HepG2 (cell line): ENCODE data around the gene DNMT3A. TPM values are rescaled to one million over a fixed set of nuclear protein-coding genes. Genes with fewer than 3 reads are reported as not detected.
A peak's percentile ranks its signal among the peaks of the same experiment; 100 is the strongest.

Experiments used
- FIP1L1 ChIP-seq: fragments of 200-400 bp; formaldehyde crosslinking; IDR thresholded peaks from 2 replicates; pipeline ENCODE4 v1.6.1; 2018; ENCODE audit warnings: low read depth, mild to moderate bottlenecking, low read length, moderate library complexity, borderline replicate concordance; ENCODE audit not compliant: insufficient read depth
- GATA4 ChIP-seq: sonication (generic); IDR thresholded peaks from 2 replicates; pipeline ENCODE4 v1.6.1; 2016; ENCODE audit warnings: antibody characterized with exemption, low read depth, borderline replicate concordance
- GLI4 ChIP-seq: sonication (generic); formaldehyde crosslinking; IDR thresholded peaks from 2 replicates; pipeline ENCODE4 v1.5.1; 2020; ENCODE audit warnings: missing genetic modification reagents, mild to moderate bottlenecking, moderate library complexity, borderline replicate concordance
- KAT8 ChIP-seq: IDR thresholded peaks from 2 replicates; pipeline ENCODE4 v1.6.1; 2016; ENCODE audit warnings: missing genetic modification reagents, missing compliant biosample characterization
- MXD1 ChIP-seq: sonication (generic); formaldehyde crosslinking; IDR thresholded peaks from 2 replicates; pipeline ENCODE4 v1.4.0; 2020; ENCODE audit warnings: mild to moderate bottlenecking, missing genetic modification reagents
- NCOA5 ChIP-seq: sonication (generic); formaldehyde crosslinking; IDR thresholded peaks from 2 replicates; pipeline ENCODE4 v1.4.0; 2020; ENCODE audit warnings: missing genetic modification reagents
- SKI ChIP-seq: fragments of 450-650 bp; IDR thresholded peaks from one replicate; pipeline ENCODE4 v1.6.1; 2018; ENCODE audit warnings: mild to moderate bottlenecking; ENCODE audit not compliant: partially characterized antibody
- SP140L ChIP-seq: sonication (generic); formaldehyde crosslinking; IDR thresholded peaks from 2 replicates; pipeline ENCODE4 v1.4.0; 2020; ENCODE audit warnings: missing genetic modification reagents, borderline replicate concordance
- TEAD3 ChIP-seq: optimal IDR thresholded peaks from 2 replicates; pipeline ENCODE3; 2016; ENCODE audit warnings: borderline replicate concordance
- XRCC5 ChIP-seq: fragments of 200-400 bp; formaldehyde crosslinking; optimal IDR thresholded peaks from 2 replicates; pipeline ENCODE3; 2017; ENCODE audit warnings: mild to moderate bottlenecking, low read length
- ZNF101 ChIP-seq: sonication (generic); formaldehyde crosslinking; IDR thresholded peaks from 2 replicates; pipeline ENCODE4 v1.4.0; 2020; ENCODE audit warnings: mild to moderate bottlenecking, low read depth, missing genetic modification reagents, borderline replicate concordance
- ZNF343 ChIP-seq: sonication (generic); formaldehyde crosslinking; IDR thresholded peaks from 2 replicates; pipeline ENCODE4 v1.4.0; 2020; ENCODE audit warnings: mild to moderate bottlenecking, missing genetic modification reagents
- ZNF687 ChIP-seq: sonication (generic); formaldehyde crosslinking; IDR thresholded peaks from 2 replicates; pipeline ENCODE4 v1.5.1; 2020; ENCODE audit warnings: mild to moderate bottlenecking, missing genetic modification reagents, moderate library complexity
- polyA plus RNA-seq, 8 experiments: library from polyadenylated mRNA; depleted of rRNA in 3 of 8; stranded (reverse) in 7 of 8; unstranded in 1 of 8; fragments of >200 nt; fragmentation: Illumina TruSeq in 4 of 8; extraction: Trizol in 4 of 8; gene quantifications; 2 replicates each; pipeline versions ENCODE4 v1.2.1 to v1.2.3, GENCODE V29; 2011 to 2016; ENCODE audit warnings: low read depth in 4 of 8, missing spikeins in 1 of 8, mixed read lengths in 1 of 8; ENCODE audit not compliant: insufficient read depth in 1 of 8
- total RNA-seq, 5 experiments: library from RNA; depleted of rRNA; stranded (reverse); fragments of >200 nt; fragmentation: Illumina TruSeq; extraction: Trizol; gene quantifications; 2 replicates each; pipeline ENCODE4 v1.2.3, GENCODE V29; 2016; ENCODE audit warnings: low read depth in 1 of 5

DNMT3A gene
- total and polyA plus RNA-seq, 2 of the 13 experiments (the other 11 are each of a cell fraction or from before 2014, with no cell fraction given) = 14.7 to 29.1 TPM

GRCh38 chr2:25314514-25315315 is 27.0 kb downstream of the DNMT3A start (continued):
- TF ChIP-seq ZNF687 (CRISPR knock-in tag) (peak; percentile 29), SP140L (no peak), TEAD3 (CRISPR knock-in tag) (no peak), GATA4 (no peak), MXD1 (no peak), SKI (peak; percentile 15), FIP1L1 (no peak), KAT8 (CRISPR knock-in tag) (no peak), ZNF101 (no peak), ZNF343 (CRISPR knock-in tag) (no peak), NCOA5 (CRISPR knock-in tag) (no peak), GLI4 (no peak), XRCC5 (no peak)
